HepG2 (cell line): Measurements from ENCODE around the gene C3orf18. TPM values are rescaled to one million over a fixed set of nuclear protein-coding genes. Genes with fewer than 3 reads are reported as not detected.

Source experiments
- ARHGAP35 ChIP-seq: sonication (generic); formaldehyde crosslinking; IDR thresholded peaks from 2 replicates; pipeline ENCODE4 v1.9.0; 2022; ENCODE audit warnings: mild to moderate bottlenecking, inconsistent platforms, moderate library complexity, missing genetic modification reagents, borderline replicate concordance
- FOXJ3 ChIP-seq: sonication (generic); formaldehyde crosslinking; IDR thresholded peaks from 2 replicates; pipeline ENCODE4 v1.4.0; 2020; ENCODE audit warnings: missing genetic modification reagents, mild to moderate bottlenecking, borderline replicate concordance
- GABPB1 ChIP-seq: IDR thresholded peaks from 2 replicates; pipeline ENCODE4 v1.6.1; 2016; ENCODE audit warnings: mild to moderate bottlenecking, missing genetic modification reagents, moderate library complexity, missing compliant biosample characterization
- HINFP ChIP-seq: sonication (generic); formaldehyde crosslinking; IDR thresholded peaks from 2 replicates; pipeline ENCODE4 v1.4.0; 2020; ENCODE audit warnings: low read depth, mild to moderate bottlenecking, missing genetic modification reagents
- HNRNPUL1 ChIP-seq: fragments of 200-400 bp; formaldehyde crosslinking; IDR thresholded peaks from 2 replicates; pipeline ENCODE4 v1.6.1; 2017; ENCODE audit warnings: low read depth, mild to moderate bottlenecking, low read length, moderate library complexity
- MAFF ChIP-seq: IDR thresholded peaks from 2 replicates; pipeline ENCODE4 v1.6.1; 2011; ENCODE audit warnings: low read depth, low read length, improper control_type of control experiment
- MATR3 ChIP-seq: sonication (generic); formaldehyde crosslinking; IDR thresholded peaks from 2 replicates; pipeline ENCODE4 v1.4.0; 2020; ENCODE audit warnings: missing genetic modification reagents
- PLSCR1 ChIP-seq: sonication (generic); formaldehyde crosslinking; IDR thresholded peaks from 2 replicates; pipeline ENCODE4 v1.5.0; 2020; ENCODE audit warnings: missing genetic modification reagents, mild to moderate bottlenecking, borderline replicate concordance
- SMAD3 ChIP-seq: sonication (generic); formaldehyde crosslinking; IDR thresholded peaks from 2 replicates; pipeline ENCODE4 v1.4.0; 2020; ENCODE audit warnings: missing genetic modification reagents
- SP140L ChIP-seq: sonication (generic); formaldehyde crosslinking; IDR thresholded peaks from 2 replicates; pipeline ENCODE4 v1.4.0; 2020; ENCODE audit warnings: missing genetic modification reagents, borderline replicate concordance
- SP5 ChIP-seq: IDR thresholded peaks from 2 replicates; pipeline ENCODE4 v1.6.1; 2016; ENCODE audit warnings: low read depth, borderline replicate concordance
- SYNCRIP ChIP-seq: fragments of 200-400 bp; formaldehyde crosslinking; IDR thresholded peaks from 2 replicates; pipeline ENCODE4 v1.6.1; 2018; ENCODE audit warnings: mild to moderate bottlenecking, low read depth, low read length; ENCODE audit not compliant: insufficient read depth
- USF2 ChIP-seq, 2 experiments: sonication (generic) in 1 of 2; formaldehyde crosslinking in 1 of 2; IDR thresholded peaks; 2 replicates each; pipeline versions ENCODE4 v1.5.1 to v1.6.1; 2011 to 2020; ENCODE audit warnings: borderline replicate concordance in 1 of 2, low read depth in 1 of 2, low read length in 1 of 2, mild to moderate bottlenecking in 1 of 2, missing genetic modification reagents in 1 of 2, moderate library complexity in 1 of 2
- WIZ ChIP-seq: sonication (generic); formaldehyde crosslinking; IDR thresholded peaks from 2 replicates; pipeline ENCODE4 v1.5.1; 2020; ENCODE audit warnings: mild to moderate bottlenecking, missing genetic modification reagents
- YEATS2 ChIP-seq: sonication (generic); formaldehyde crosslinking; IDR thresholded peaks from 2 replicates; pipeline ENCODE4 v1.4.0; 2020; ENCODE audit warnings: missing genetic modification reagents, borderline replicate concordance
- ZMAT3 ChIP-seq: sonication (generic); formaldehyde crosslinking; conservative IDR thresholded peaks from 2 replicates; pipeline ENCODE4 v1.7.0; 2021; ENCODE audit warnings: missing genetic modification reagents
- ZNF280D ChIP-seq: sonication (generic); formaldehyde crosslinking; IDR thresholded peaks from 2 replicates; pipeline ENCODE4 v1.5.1; 2020; ENCODE audit warnings: mild to moderate bottlenecking, missing genetic modification reagents
- ZNF468 ChIP-seq: sonication (generic); formaldehyde crosslinking; IDR thresholded peaks from 2 replicates; pipeline ENCODE4 v1.8.0; 2022; ENCODE audit warnings: mild to moderate bottlenecking, moderate library complexity, missing genetic modification reagents
- ZNF589 ChIP-seq: sonication (generic); formaldehyde crosslinking; conservative IDR thresholded peaks from 2 replicates; pipeline ENCODE4 v1.8.0; 2022; ENCODE audit warnings: mild to moderate bottlenecking, moderate library complexity, missing genetic modification reagents
- ZNF672 ChIP-seq: sonication (generic); formaldehyde crosslinking; IDR thresholded peaks from 2 replicates; pipeline ENCODE4 v1.8.1; 2022; ENCODE audit warnings: missing genetic modification reagents
- polyA plus RNA-seq, 8 experiments: library from polyadenylated mRNA; depleted of rRNA in 3 of 8; stranded (reverse) in 7 of 8; unstranded in 1 of 8; fragments of >200 nt; fragmentation: Illumina TruSeq in 4 of 8; extraction: Trizol in 4 of 8; gene quantifications; 2 replicates each; pipeline versions ENCODE4 v1.2.1 to v1.2.3, GENCODE V29; 2011 to 2016; ENCODE audit warnings: low read depth in 4 of 8, missing spikeins in 1 of 8, mixed read lengths in 1 of 8; ENCODE audit not compliant: insufficient read depth in 1 of 8
- total RNA-seq, 5 experiments: library from RNA; depleted of rRNA; stranded (reverse); fragments of >200 nt; fragmentation: Illumina TruSeq; extraction: Trizol; gene quantifications; 2 replicates each; pipeline ENCODE4 v1.2.3, GENCODE V29; 2016; ENCODE audit warnings: low read depth in 1 of 5

Gene C3orf18
- total and polyA plus RNA-seq, 2 of the 13 experiments (the other 11 are each of a cell fraction or from before 2014, with no cell fraction given) = 1.6 to 4.8 TPM

GRCh38 chr3:50588759-50589433 lies 21.3 kb upstream of the C3orf18 start (continued):
- TF ChIP-seq ZNF280D (CRISPR knock-in tag) (no peak), ZNF468 (CRISPR knock-in tag) (no peak), USF2 (IDR thresholded peaks at IDR 0.05; ENCODE audit: low read depth, low read length) (no peak), USF2 (CRISPR knock-in tag; IDR thresholded peaks at IDR 0.05; ENCODE audit: borderline replicate concordance) (0 out of 2 replicates have a peak, but pooled peaks have one; percentile 17), SP5 (CRISPR knock-in tag) (peak; percentile 66), SYNCRIP (no peak), SP140L (no peak), ZNF589 (CRISPR knock-in tag) (no peak), HNRNPUL1 (no peak), ARHGAP35 (CRISPR knock-in tag) (no peak), PLSCR1 (no peak), HINFP (CRISPR knock-in tag) (peak; percentile 33; the same call in 1 of the 2 replicates), ZNF672 (CRISPR knock-in tag) (no peak), MATR3 (no peak), YEATS2 (CRISPR knock-in tag) (peak; percentile 49; the same call in 1 of the 2 replicates), ZMAT3 (CRISPR knock-in tag) (no peak), FOXJ3 (CRISPR knock-in tag) (peak; percentile 75; the same call in 1 of the 2 replicates), GABPB1 (CRISPR knock-in tag) (0 out of 2 replicates have a peak, but pooled peaks have one; percentile 11), WIZ (CRISPR knock-in tag) (no peak), SMAD3 (CRISPR knock-in tag) (no peak; the same call in 1 of the 2 replicates), MAFF (0 out of 2 replicates have a peak, but pooled peaks have one; percentile 33)
